Vagina (tissue), 2 donors: ENCODE data around the gene DDX31.

Experiments
- CTCF ChIP-seq, 3 experiments: fragments of 450-650 bp in 2 of 3; fragments of 200-600 bp in 1 of 3; sonication (generic) in 1 of 3; IDR thresholded peaks; one replicate each; pipeline ENCODE4 v1.5.1; 2017 to 2019; ENCODE audit warnings: antibody characterized with exemption in 3 of 3, mild to moderate bottlenecking in 2 of 3, moderate library complexity in 2 of 3
- POLR2A ChIP-seq, 2 donors: fragments of 450-650 bp; IDR thresholded peaks; one replicate each; pipeline ENCODE4 v1.6.1; 2017; ENCODE audit warnings: antibody characterized with exemption in 2 of 2, mild to moderate bottlenecking in 2 of 2, moderate library complexity in 2 of 2
- POLR2AphosphoS5 ChIP-seq, 2 donors: sonication (generic); formaldehyde crosslinking; IDR thresholded peaks; one replicate each; pipeline ENCODE4 v1.9.0; 2017; ENCODE audit warnings: antibody characterized with exemption in 2 of 2, mild to moderate bottlenecking in 2 of 2, low read depth in 1 of 2; ENCODE audit not compliant: insufficient read depth in 1 of 2

GRCh38 chr9:132548751-132549640 lies 120.8 kb downstream of the DDX31 start:
- TF ChIP-seq CTCF (IDR thresholded peaks at IDR 0.05) (no peak), POLR2AphosphoS5 (IDR thresholded peaks at IDR 0.05; ENCODE audit: insufficient read depth in 1 of 2, low read depth in 1 of 2) (no peak), POLR2A (IDR thresholded peaks at IDR 0.05) (no peak)
